WTC11 (cell line): ENCODE measurements around the gene TSLP. TPM values are rescaled to one million over a fixed set of nuclear protein-coding genes. Genes with fewer than 3 reads are reported as not detected.

Source experiments
- CREM ChIP-seq: sonication (generic); formaldehyde crosslinking; IDR thresholded peaks from 2 replicates; pipeline ENCODE4 v1.8.1; 2022; ENCODE audit warnings: mild to moderate bottlenecking, missing genetic modification reagents, moderate library complexity
- CTCF ChIP-seq: fragments of 200-600 bp; IDR thresholded peaks from 2 replicates; pipeline ENCODE4 v1.8.0; 2022; ENCODE audit warnings: antibody characterized with exemption
- EMX1 ChIP-seq: fragments of 250-450 bp; sonication (Bioruptor Pico); IDR thresholded peaks from 2 replicates; pipeline ENCODE4 v1.8.0; 2021; ENCODE audit warnings: mild to moderate bottlenecking
- ETV6 ChIP-seq: sonication (generic); formaldehyde crosslinking; IDR thresholded peaks from 2 replicates; pipeline ENCODE4 v1.8.1; 2022; ENCODE audit warnings: mild to moderate bottlenecking, missing genetic modification reagents
- FOXJ3 ChIP-seq: sonication (generic); formaldehyde crosslinking; IDR thresholded peaks from 2 replicates; pipeline ENCODE4 v1.9.0; 2021; ENCODE audit warnings: missing genetic modification reagents, mild to moderate bottlenecking, borderline replicate concordance
- FOXP1 ChIP-seq: sonication (generic); formaldehyde crosslinking; IDR thresholded peaks from 2 replicates; pipeline ENCODE4 v1.8.0; 2022; ENCODE audit warnings: missing genetic modification reagents, mild to moderate bottlenecking, moderate library complexity, borderline replicate concordance
- IRF2 ChIP-seq: sonication (generic); formaldehyde crosslinking; IDR thresholded peaks from 2 replicates; pipeline ENCODE4 v1.8.0; 2022; ENCODE audit warnings: low read depth, missing genetic modification reagents, borderline replicate concordance
- KAT7 ChIP-seq: sonication (generic); formaldehyde crosslinking; IDR thresholded peaks from 2 replicates; pipeline ENCODE4 v1.8.1; 2023; ENCODE audit warnings: missing genetic modification reagents, mild to moderate bottlenecking, borderline replicate concordance
- MLX ChIP-seq: sonication (generic); formaldehyde crosslinking; IDR thresholded peaks from 2 replicates; pipeline ENCODE4 v1.8.1; 2023; ENCODE audit warnings: mild to moderate bottlenecking, missing genetic modification reagents, moderate library complexity
- MXD4 ChIP-seq: fragments of 250-450 bp; sonication (Bioruptor Pico); IDR thresholded peaks from 2 replicates; pipeline ENCODE4 v1.8.0; 2021; ENCODE audit warnings: mild to moderate bottlenecking, moderate library complexity, borderline replicate concordance
- NFATC4 ChIP-seq: fragments of 250-450 bp; sonication (Bioruptor Pico); IDR thresholded peaks from 2 replicates; pipeline ENCODE4 v1.9.0; 2021; ENCODE audit warnings: mild to moderate bottlenecking
- NR2C2 ChIP-seq: sonication (generic); formaldehyde crosslinking; IDR thresholded peaks from 2 replicates; pipeline ENCODE4 v1.8.0; 2022; ENCODE audit warnings: mild to moderate bottlenecking, missing genetic modification reagents
- NR3C1 ChIP-seq: sonication (generic); formaldehyde crosslinking; conservative IDR thresholded peaks from 2 replicates; pipeline ENCODE4 v1.8.1; 2023; ENCODE audit warnings: low read depth, mild to moderate bottlenecking, missing genetic modification reagents
- PRDM15 ChIP-seq: sonication (generic); formaldehyde crosslinking; IDR thresholded peaks from 2 replicates; pipeline ENCODE4 v1.8.0; 2022; ENCODE audit warnings: missing genetic modification reagents
- PRRX2 ChIP-seq: fragments of 250-450 bp; sonication (Bioruptor Pico); IDR thresholded peaks from 2 replicates; pipeline ENCODE4 v1.8.0; 2021; ENCODE audit warnings: mild to moderate bottlenecking
- RORB ChIP-seq: fragments of 250-450 bp; sonication (Bioruptor Pico); IDR thresholded peaks from 2 replicates; pipeline ENCODE4 v1.9.0; 2021; ENCODE audit warnings: mild to moderate bottlenecking
- SMAD3 ChIP-seq: sonication (generic); formaldehyde crosslinking; IDR thresholded peaks from 2 replicates; pipeline ENCODE4 v1.8.0; 2022; ENCODE audit warnings: missing genetic modification reagents, mild to moderate bottlenecking, borderline replicate concordance
- SOX15 ChIP-seq: fragments of 250-450 bp; sonication (Bioruptor Pico); IDR thresholded peaks from 2 replicates; pipeline ENCODE4 v1.9.0; 2021; ENCODE audit warnings: mild to moderate bottlenecking
- SP1 ChIP-seq: sonication (generic); formaldehyde crosslinking; conservative IDR thresholded peaks from 2 replicates; pipeline ENCODE4 v1.8.1; 2022; ENCODE audit warnings: missing genetic modification reagents
- USF2 ChIP-seq: sonication (generic); formaldehyde crosslinking; IDR thresholded peaks from 2 replicates; pipeline ENCODE4 v1.8.1; 2023; ENCODE audit warnings: mild to moderate bottlenecking, missing genetic modification reagents, moderate library complexity
- ZBTB21 ChIP-seq: sonication (generic); formaldehyde crosslinking; IDR thresholded peaks from 2 replicates; pipeline ENCODE4 v1.8.1; 2023; ENCODE audit warnings: mild to moderate bottlenecking, missing genetic modification reagents, borderline replicate concordance
- ZBTB43 ChIP-seq: sonication (generic); formaldehyde crosslinking; IDR thresholded peaks from 2 replicates; pipeline ENCODE4 v1.8.1; 2023; ENCODE audit warnings: mild to moderate bottlenecking, missing genetic modification reagents
- ZMAT4 ChIP-seq: fragments of 250-450 bp; sonication (Bioruptor Pico); IDR thresholded peaks from 2 replicates; pipeline ENCODE4 v1.9.0; 2021; ENCODE audit warnings: mild to moderate bottlenecking
- ZNF121 ChIP-seq: sonication (generic); formaldehyde crosslinking; IDR thresholded peaks from 2 replicates; pipeline ENCODE4 v1.8.0; 2023; ENCODE audit warnings: missing genetic modification reagents
- ZNF396 ChIP-seq: fragments of 250-450 bp; sonication (Bioruptor Pico); IDR thresholded peaks from 2 replicates; pipeline ENCODE4 v1.8.0; 2021; ENCODE audit warnings: mild to moderate bottlenecking, moderate library complexity, borderline replicate concordance
- ZNF425 ChIP-seq: fragments of 250-450 bp; sonication (Bioruptor Pico); conservative IDR thresholded peaks from 2 replicates; pipeline ENCODE4 v1.9.0; 2021; ENCODE audit warnings: mild to moderate bottlenecking
- ZNF671 ChIP-seq: fragments of 250-450 bp; sonication (Bioruptor Pico); IDR thresholded peaks from 2 replicates; pipeline ENCODE4 v1.8.0; 2021; ENCODE audit warnings: mild to moderate bottlenecking
- ZSCAN18 ChIP-seq: fragments of 250-450 bp; sonication (Bioruptor Pico); IDR thresholded peaks from 2 replicates; pipeline ENCODE4 v2.1.2; 2022; ENCODE audit warnings: mild to moderate bottlenecking, moderate library complexity
- total RNA-seq: library from RNA; stranded (reverse); gene quantifications from 3 replicates; pipeline ENCODE4 v1.2.3, GENCODE V29; 2021

Gene TSLP
- total RNA-seq, 1 experiment from 2014 or later: 0.87 TPM

- peak; percentile 99 for TF ChIP-seq MLX (CRISPR knock-in tag)
- peak; percentile 99 for TF ChIP-seq SMAD3 (CRISPR knock-in tag)
- TF ChIP-seq NR3C1 (CRISPR knock-in tag): peak; percentile 98
- TF ChIP-seq ZMAT4 (CRISPR knock-in tag): no peak
- TF ChIP-seq EMX1 (CRISPR knock-in tag): no peak
- TF ChIP-seq NR2C2: peak; percentile 94
- peak; percentile 91 for TF ChIP-seq IRF2 (CRISPR knock-in tag)
- peak; percentile 99 for TF ChIP-seq ZBTB43
- peak; percentile 36; the same call in 1 of the 2 replicates for TF ChIP-seq ZSCAN18 (CRISPR knock-in tag)
- peak; percentile 70; the same call in 1 of the 2 replicates for TF ChIP-seq PRDM15 (CRISPR knock-in tag)
- no peak for TF ChIP-seq ZNF425 (CRISPR knock-in tag)
- peak; percentile 98 for TF ChIP-seq SP1 (CRISPR knock-in tag)
- TF ChIP-seq FOXP1 (CRISPR knock-in tag): peak; percentile 100
- no peak for TF ChIP-seq PRRX2
- TF ChIP-seq ETV6: peak; percentile 100
- TF ChIP-seq ZBTB21 (CRISPR knock-in tag): peak; percentile 97
- TF ChIP-seq RORB: no peak
- TF ChIP-seq CTCF: no peak
- TF ChIP-seq SOX15 (CRISPR knock-in tag): no peak
- peak; percentile 96 for TF ChIP-seq CREM
- TF ChIP-seq USF2 (CRISPR knock-in tag): peak; percentile 67
- no peak for TF ChIP-seq ZNF671 (CRISPR knock-in tag)
- TF ChIP-seq ZNF396 (CRISPR knock-in tag): peak; percentile 50; the same call in 1 of the 2 replicates
- TF ChIP-seq KAT7: peak; percentile 99
- TF ChIP-seq FOXJ3 (CRISPR knock-in tag): peak; percentile 95
- no peak for TF ChIP-seq MXD4 (CRISPR knock-in tag)
- peak; percentile 77; the same call in 1 of the 2 replicates for TF ChIP-seq ZNF121
- TF ChIP-seq NFATC4 (CRISPR knock-in tag): 0 out of 2 replicates have a peak, but pooled peaks have one; percentile 38
Measured at GRCh38 chr5:111092062-111092853, 20.7 kb downstream of the TSLP start, which contains the start of gene WDR36 (continued).
